GM19467 (cell line): Measurements from ENCODE around the gene SEH1L.

Experiments used
- ATAC-seq: cut with Tn5 transposase; IDR thresholded peaks from one replicate; pipeline ENCODE4 v1.9.1; 2021; ENCODE audit warnings: mild to moderate bottlenecking, moderate library complexity; ENCODE audit not compliant: unreplicated experiment

SEH1L gene

GRCh38 chr18:13032173-13032572, 84.4 kb downstream of the SEH1L start:
- ATAC-seq = no peak

GRCh38 chr18:13035249-13035914, 87.6 kb downstream of the SEH1L start:
- ATAC-seq = no peak

GRCh38 chr18:13036622-13037320, 89.0 kb downstream of the SEH1L start:
- ATAC-seq = no peak
